SU-DHL-6 (cell line): ENCODE results near the gene SLC23A1.

Experiments used
- EZH2phosphoT487 ChIP-seq: fragments of 200-600 bp; sonication (generic), shearing (Covaris generic); conservative IDR thresholded peaks from 2 replicates; pipeline ENCODE4 v1.6.1; 2018; ENCODE audit warnings: mild to moderate bottlenecking, antibody characterized with exemption, low read length, moderate library complexity, mixed read lengths
- TF ChIP-seq, protein P1 (sequence below): fragments of 200-600 bp; sonication (generic); IDR thresholded peaks from one replicate; pipeline ENCODE4 v1.5.1; 2017; ENCODE audit warnings: antibody characterized with exemption, mild to moderate bottlenecking, low read length, moderate library complexity; ENCODE audit not compliant: insufficient read depth, poor library complexity, severe bottlenecking

DNA sequence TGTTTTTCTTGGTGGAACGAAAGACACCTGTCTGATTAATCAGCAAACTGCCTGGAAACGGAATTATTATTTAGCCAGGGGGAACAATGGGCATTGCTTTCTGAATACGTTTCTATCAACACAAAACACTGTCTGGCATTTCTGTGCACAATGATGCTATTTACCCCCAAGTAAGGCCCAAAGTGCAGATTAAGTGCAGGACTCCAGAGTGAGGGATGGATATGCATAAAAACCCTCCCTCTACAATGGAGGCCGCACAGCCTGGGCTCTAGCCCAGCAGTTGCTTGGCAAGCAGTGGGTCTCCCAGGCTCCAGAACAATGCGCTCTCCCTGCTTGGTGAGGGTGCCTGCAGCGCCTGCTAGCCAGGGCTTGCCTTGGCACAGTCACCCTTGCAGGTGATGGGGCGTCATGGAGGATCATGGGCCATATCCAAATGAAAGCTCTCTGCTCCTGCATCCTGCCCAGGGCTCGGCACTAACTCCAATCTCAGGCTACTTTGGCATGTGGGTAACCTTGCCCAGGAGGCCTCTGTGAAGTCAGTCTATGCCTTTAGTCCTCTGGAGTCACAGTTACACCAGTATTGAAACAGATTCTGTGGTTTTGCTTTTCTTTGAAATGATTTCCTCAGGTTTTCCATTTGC is 32.2 kb upstream of the SLC23A1 start:
- TF ChIP-seq, protein P1, sequence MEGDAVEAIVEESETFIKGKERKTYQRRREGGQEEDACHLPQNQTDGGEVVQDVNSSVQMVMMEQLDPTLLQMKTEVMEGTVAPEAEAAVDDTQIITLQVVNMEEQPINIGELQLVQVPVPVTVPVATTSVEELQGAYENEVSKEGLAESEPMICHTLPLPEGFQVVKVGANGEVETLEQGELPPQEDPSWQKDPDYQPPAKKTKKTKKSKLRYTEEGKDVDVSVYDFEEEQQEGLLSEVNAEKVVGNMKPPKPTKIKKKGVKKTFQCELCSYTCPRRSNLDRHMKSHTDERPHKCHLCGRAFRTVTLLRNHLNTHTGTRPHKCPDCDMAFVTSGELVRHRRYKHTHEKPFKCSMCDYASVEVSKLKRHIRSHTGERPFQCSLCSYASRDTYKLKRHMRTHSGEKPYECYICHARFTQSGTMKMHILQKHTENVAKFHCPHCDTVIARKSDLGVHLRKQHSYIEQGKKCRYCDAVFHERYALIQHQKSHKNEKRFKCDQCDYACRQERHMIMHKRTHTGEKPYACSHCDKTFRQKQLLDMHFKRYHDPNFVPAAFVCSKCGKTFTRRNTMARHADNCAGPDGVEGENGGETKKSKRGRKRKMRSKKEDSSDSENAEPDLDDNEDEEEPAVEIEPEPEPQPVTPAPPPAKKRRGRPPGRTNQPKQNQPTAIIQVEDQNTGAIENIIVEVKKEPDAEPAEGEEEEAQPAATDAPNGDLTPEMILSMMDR: no peak
- no peak for TF ChIP-seq EZH2phosphoT487
